Measurements from ENCODE around the gene SEL1L3.
A peak's percentile ranks its signal among the peaks of the same experiment; 100 is the strongest.
"Not testable (repeated sequence)": the region's sequence is repeated elsewhere in the genome, so short reads cannot be mapped to it uniquely, and the experiment has no call there.

The SEL1L3 gene

GRCh38 chr4:25862411-25863346 lies at the start of gene SEL1L3:
SEL1L3 (minus strand) TSS chr4:25862988; CDS start chr4:25862836, 152 bp downstream.
- TF ChIP-seq CTCF (IDR thresholded peaks at IDR 0.05) (no peak), ZFX (IDR thresholded peaks at IDR 0.05; ENCODE audit: borderline replicate concordance) (no peak)
- peak within 1 kb of the TSS; percentile 31; the same call in 1 of the 2 replicates for H3K27ac ChIP-seq

GRCh38 chr4:25911356-25911755 lies 48.6 kb upstream of the SEL1L3 start:
- TF ChIP-seq CTCF (IDR thresholded peaks at IDR 0.05) (no peak), ZFX (IDR thresholded peaks at IDR 0.05; ENCODE audit: borderline replicate concordance) (no peak)
- H3K27ac ChIP-seq: no peak overlapping the region

- no peak for TF ChIP-seq ZFX (IDR thresholded peaks at IDR 0.05; ENCODE audit: borderline replicate concordance)
- TF ChIP-seq CTCF (IDR thresholded peaks at IDR 0.05): no peak
- no peak overlapping the region for H3K27ac ChIP-seq
Measured at GRCh38 chr4:25908491-25908901, 45.7 kb upstream of the SEL1L3 start.

- not testable (repeated sequence) for H3K27ac ChIP-seq
Measured at GRCh38 chr4:25906113-25906512, 43.3 kb upstream of the SEL1L3 start.

GRCh38 chr4:25905371-25905770 lies 42.6 kb upstream of the SEL1L3 start:
- TF ChIP-seq ZFX (IDR thresholded peaks at IDR 0.05; ENCODE audit: borderline replicate concordance): no peak
- no peak for TF ChIP-seq CTCF (IDR thresholded peaks at IDR 0.05)
- no peak overlapping the region for H3K27ac ChIP-seq

GRCh38 chr4:25904748-25905082 lies 41.9 kb upstream of the SEL1L3 start:
- TF ChIP-seq CTCF (IDR thresholded peaks at IDR 0.05) (no peak), ZFX (IDR thresholded peaks at IDR 0.05; ENCODE audit: borderline replicate concordance) (no peak)
- H3K27ac ChIP-seq: no peak overlapping the region

- no peak overlapping the region for H3K27ac ChIP-seq
Measured at GRCh38 chr4:25903900-25904747, 41.3 kb upstream of the SEL1L3 start.

More at GRCh38 chr4:25903900-25904747, 41.3 kb upstream of the SEL1L3 start:
- TF ChIP-seq ZFX (IDR thresholded peaks at IDR 0.05; ENCODE audit: borderline replicate concordance) (no peak), CTCF (IDR thresholded peaks at IDR 0.05) (no peak)
